ENCODE results near the gene SUPT5H. TPM values are rescaled to one million over a fixed set of nuclear protein-coding genes. Genes with fewer than 3 reads are reported as not detected.

Gene SUPT5H
- total and polyA plus RNA-seq, 2 of the 13 experiments (the other 11 are each of a cell fraction or from before 2014, with no cell fraction given): 48.2 to 51.7 TPM

DNA sequence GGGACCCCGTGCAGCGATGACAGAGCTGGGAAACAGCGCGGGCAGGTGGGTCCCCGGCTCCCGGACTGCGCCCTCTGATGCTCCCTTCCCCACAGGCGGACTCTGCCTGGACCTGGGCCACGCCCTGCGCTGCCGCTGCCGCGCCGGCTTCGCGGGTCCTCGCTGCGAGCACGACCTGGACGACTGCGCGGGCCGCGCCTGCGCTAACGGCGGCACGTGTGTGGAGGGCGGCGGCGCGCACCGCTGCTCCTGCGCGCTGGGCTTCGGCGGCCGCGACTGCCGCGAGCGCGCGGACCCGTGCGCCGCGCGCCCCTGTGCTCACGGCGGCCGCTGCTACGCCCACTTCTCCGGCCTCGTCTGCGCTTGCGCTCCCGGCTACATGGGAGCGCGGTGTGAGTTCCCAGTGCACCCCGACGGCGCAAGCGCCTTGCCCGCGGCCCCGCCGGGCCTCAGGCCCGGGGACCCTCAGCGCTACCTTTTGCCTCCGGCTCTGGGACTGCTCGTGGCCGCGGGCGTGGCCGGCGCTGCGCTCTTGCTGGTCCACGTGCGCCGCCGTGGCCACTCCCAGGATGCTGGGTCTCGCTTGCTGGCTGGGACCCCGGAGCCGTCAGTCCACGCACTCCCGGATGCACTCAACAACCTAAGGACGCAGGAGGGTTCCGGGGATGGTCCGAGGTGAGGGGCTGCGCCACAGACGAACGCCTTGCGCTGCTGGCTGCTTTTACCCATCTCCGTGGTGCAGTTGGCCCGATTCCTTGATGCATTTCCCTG, 61.7 kb downstream of the SUPT5H start (continued):
- peak; percentile 98 for TF ChIP-seq ZNF724P (CRISPR knock-in tag; IDR thresholded peaks at IDR 0.05; ENCODE audit: borderline replicate concordance)
- peak; percentile 99 for TF ChIP-seq ZNF883 (CRISPR knock-in tag; IDR thresholded peaks at IDR 0.05; ENCODE audit: not compliant biosample characterization)
- peak; percentile 44; the same call in 1 of the 2 replicates for TF ChIP-seq HDAC2 (CRISPR knock-in tag; IDR thresholded peaks at IDR 0.05)
- peak; percentile 75; the same call in 1 of the 2 replicates for TF ChIP-seq TBX2 (CRISPR knock-in tag; IDR thresholded peaks at IDR 0.05; ENCODE audit: borderline replicate concordance)
- peak; percentile 55; the same call in 1 of the 2 replicates for TF ChIP-seq ZFX (CRISPR knock-in tag; IDR thresholded peaks at IDR 0.05; ENCODE audit: low read depth)
- TF ChIP-seq, protein P1, sequence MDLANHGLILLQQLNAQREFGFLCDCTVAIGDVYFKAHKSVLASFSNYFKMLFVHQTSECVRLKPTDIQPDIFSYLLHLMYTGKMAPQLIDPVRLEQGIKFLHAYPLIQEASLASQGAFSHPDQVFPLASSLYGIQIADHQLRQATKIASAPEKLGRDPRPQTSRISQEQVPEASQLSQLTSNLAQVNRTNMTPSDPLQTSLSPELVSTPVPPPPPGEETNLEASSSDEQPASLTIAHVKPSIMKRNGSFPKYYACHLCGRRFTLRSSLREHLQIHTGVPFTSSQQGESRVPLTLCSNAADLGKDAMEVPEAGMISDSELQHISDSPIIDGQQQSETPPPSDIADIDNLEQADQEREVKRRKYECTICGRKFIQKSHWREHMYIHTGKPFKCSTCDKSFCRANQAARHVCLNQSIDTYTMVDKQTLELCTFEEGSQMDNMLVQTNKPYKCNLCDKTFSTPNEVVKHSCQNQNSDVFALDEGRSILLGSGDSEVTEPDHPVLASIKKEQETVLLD (CRISPR knock-in tag; IDR thresholded peaks at IDR 0.05; ENCODE audit: low read depth): peak; percentile 93
- TF ChIP-seq, protein P2, sequence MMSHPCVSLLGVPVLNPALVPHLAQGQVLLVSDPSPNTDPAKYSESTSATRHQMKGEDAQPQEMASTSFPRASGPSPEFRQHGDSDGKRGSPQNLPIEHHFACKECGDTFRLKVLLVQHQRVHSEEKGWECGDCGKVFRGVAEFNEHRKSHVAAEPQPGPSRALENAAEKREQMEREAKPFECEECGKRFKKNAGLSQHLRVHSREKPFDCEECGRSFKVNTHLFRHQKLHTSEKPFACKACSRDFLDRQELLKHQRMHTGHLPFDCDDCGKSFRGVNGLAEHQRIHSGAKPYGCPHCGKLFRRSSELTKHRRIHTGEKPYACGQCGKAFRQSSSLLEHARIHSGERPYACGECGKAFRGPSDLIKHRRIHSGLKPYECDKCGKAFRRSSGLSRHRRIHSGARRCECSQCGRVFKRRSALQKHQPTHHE (CRISPR knock-in tag; IDR thresholded peaks at IDR 0.05; ENCODE audit: borderline replicate concordance): no peak; the same call in 1 of the 2 replicates
- no peak for TF ChIP-seq GATA4 (IDR thresholded peaks at IDR 0.05; ENCODE audit: borderline replicate concordance, low read depth)
- TF ChIP-seq AKAP8 (CRISPR knock-in tag; IDR thresholded peaks at IDR 0.05): peak; percentile 84
- TF ChIP-seq HNF4A (CRISPR knock-in tag; IDR thresholded peaks at IDR 0.05): no peak
- TF ChIP-seq YY1 (IDR thresholded peaks at IDR 0.05; ENCODE audit: insufficient read depth, insufficient replicate concordance, low read depth, low read length): peak; percentile 22
- TF ChIP-seq YEATS4 (CRISPR knock-in tag; IDR thresholded peaks at IDR 0.05; ENCODE audit: borderline replicate concordance): peak; percentile 78; the same call in 1 of the 2 replicates
- peak; percentile 89 for TF ChIP-seq TSC22D2 (CRISPR knock-in tag; IDR thresholded peaks at IDR 0.05; ENCODE audit: borderline replicate concordance)
- 0 out of 2 replicates have a peak, but pooled peaks have one; percentile 74 for TF ChIP-seq HOXD1 (CRISPR knock-in tag; IDR thresholded peaks at IDR 0.05)
- TF ChIP-seq, protein P3, sequence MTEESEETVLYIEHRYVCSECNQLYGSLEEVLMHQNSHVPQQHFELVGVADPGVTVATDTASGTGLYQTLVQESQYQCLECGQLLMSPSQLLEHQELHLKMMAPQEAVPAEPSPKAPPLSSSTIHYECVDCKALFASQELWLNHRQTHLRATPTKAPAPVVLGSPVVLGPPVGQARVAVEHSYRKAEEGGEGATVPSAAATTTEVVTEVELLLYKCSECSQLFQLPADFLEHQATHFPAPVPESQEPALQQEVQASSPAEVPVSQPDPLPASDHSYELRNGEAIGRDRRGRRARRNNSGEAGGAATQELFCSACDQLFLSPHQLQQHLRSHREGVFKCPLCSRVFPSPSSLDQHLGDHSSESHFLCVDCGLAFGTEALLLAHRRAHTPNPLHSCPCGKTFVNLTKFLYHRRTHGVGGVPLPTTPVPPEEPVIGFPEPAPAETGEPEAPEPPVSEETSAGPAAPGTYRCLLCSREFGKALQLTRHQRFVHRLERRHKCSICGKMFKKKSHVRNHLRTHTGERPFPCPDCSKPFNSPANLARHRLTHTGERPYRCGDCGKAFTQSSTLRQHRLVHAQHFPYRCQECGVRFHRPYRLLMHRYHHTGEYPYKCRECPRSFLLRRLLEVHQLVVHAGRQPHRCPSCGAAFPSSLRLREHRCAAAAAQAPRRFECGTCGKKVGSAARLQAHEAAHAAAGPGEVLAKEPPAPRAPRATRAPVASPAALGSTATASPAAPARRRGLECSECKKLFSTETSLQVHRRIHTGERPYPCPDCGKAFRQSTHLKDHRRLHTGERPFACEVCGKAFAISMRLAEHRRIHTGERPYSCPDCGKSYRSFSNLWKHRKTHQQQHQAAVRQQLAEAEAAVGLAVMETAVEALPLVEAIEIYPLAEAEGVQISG (CRISPR knock-in tag; IDR thresholded peaks at IDR 0.05): peak; percentile 88
- TF ChIP-seq, protein P4, sequence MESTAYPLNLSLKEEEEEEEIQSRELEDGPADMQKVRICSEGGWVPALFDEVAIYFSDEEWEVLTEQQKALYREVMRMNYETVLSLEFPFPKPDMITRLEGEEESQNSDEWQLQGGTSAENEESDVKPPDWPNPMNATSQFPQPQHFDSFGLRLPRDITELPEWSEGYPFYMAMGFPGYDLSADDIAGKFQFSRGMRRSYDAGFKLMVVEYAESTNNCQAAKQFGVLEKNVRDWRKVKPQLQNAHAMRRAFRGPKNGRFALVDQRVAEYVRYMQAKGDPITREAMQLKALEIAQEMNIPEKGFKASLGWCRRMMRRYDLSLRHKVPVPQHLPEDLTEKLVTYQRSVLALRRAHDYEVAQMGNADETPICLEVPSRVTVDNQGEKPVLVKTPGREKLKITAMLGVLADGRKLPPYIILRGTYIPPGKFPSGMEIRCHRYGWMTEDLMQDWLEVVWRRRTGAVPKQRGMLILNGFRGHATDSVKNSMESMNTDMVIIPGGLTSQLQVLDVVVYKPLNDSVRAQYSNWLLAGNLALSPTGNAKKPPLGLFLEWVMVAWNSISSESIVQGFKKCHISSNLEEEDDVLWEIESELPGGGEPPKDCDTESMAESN (CRISPR knock-in tag; conservative IDR thresholded peaks at IDR 0.05): peak; percentile 94
- TF ChIP-seq ZNF367 (CRISPR knock-in tag; IDR thresholded peaks at IDR 0.05; ENCODE audit: borderline replicate concordance): peak; percentile 97; the same call in 1 of the 2 replicates
- TF ChIP-seq, protein P5, sequence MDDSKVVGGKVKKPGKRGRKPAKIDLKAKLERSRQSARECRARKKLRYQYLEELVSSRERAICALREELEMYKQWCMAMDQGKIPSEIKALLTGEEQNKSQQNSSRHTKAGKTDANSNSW (CRISPR knock-in tag; IDR thresholded peaks at IDR 0.05; ENCODE audit: borderline replicate concordance): peak; percentile 93; the same call in 1 of the 2 replicates
- TF ChIP-seq KDM5A (IDR thresholded peaks at IDR 0.05; ENCODE audit: borderline replicate concordance, low read length): no peak
- TF ChIP-seq ZMYM4 (CRISPR knock-in tag; IDR thresholded peaks at IDR 0.05): peak; percentile 67
